GM23338 (cell line): ENCODE data around the gene STRN. TPM values are rescaled to one million over a fixed set of nuclear protein-coding genes. Genes with fewer than 3 reads are reported as not detected.

Source experiments
- ATAC-seq: fragments of 200-7000 bp; cut with Tn5 transposase; 3 replicates; pipeline ENCODE4 v1.9.1; 2020
- DNase-seq: peaks from one replicate; pipeline ENCODE4 v3.0.0-alpha.2; 2015; ENCODE audit warnings: low spot score
- H2AFZ ChIP-seq: fragments of 200-600 bp; sonication (generic); 2 replicates; pipeline ENCODE4 v1.8.0; 2016; ENCODE audit warnings: antibody characterized with exemption, mild to moderate bottlenecking, moderate library complexity
- H3F3A ChIP-seq: fragments of 200-600 bp; sonication (generic); replicated peaks from 2 replicates; pipeline ENCODE4 v1.8.0; 2017; ENCODE audit warnings: antibody characterized with exemption, mixed run types, low read depth
- H3K27ac ChIP-seq: fragments of 200-600 bp; sonication (generic); 2 replicates; pipeline ENCODE4 v1.6.1; 2016; ENCODE audit warnings: low read depth
- H3K27me3 ChIP-seq: fragments of 200-600 bp; sonication (generic); 2 replicates; pipeline ENCODE4 v1.8.0; 2016; ENCODE audit warnings: mild to moderate bottlenecking, mixed run types, moderate library complexity; ENCODE audit not compliant: insufficient read depth
- H3K36me3 ChIP-seq: fragments of 200-600 bp; sonication (generic); 2 replicates; pipeline ENCODE4 v1.8.0; 2016; ENCODE audit warnings: mild to moderate bottlenecking; ENCODE audit not compliant: insufficient read depth
- H3K4me1 ChIP-seq: fragments of 200-600 bp; sonication (generic); 2 replicates; pipeline ENCODE4 v1.8.0; 2016; ENCODE audit warnings: mild to moderate bottlenecking, moderate library complexity; ENCODE audit not compliant: insufficient read depth
- H3K4me2 ChIP-seq: fragments of 200-600 bp; sonication (generic); 2 replicates; pipeline ENCODE4 v1.7.1; 2017; ENCODE audit warnings: mixed run types
- H3K4me3 ChIP-seq: fragments of 200-600 bp; sonication (generic); 2 replicates; pipeline ENCODE4 v1.6.1; 2016; ENCODE audit warnings: mixed run types
- H3K79me2 ChIP-seq: fragments of 200-600 bp; sonication (generic); replicated peaks from 2 replicates; pipeline ENCODE4 v1.8.0; 2017; ENCODE audit warnings: mild to moderate bottlenecking; ENCODE audit not compliant: insufficient read depth
- H3K9me2 ChIP-seq: fragments of 200-600 bp; sonication (generic); 2 replicates; pipeline ENCODE4 v1.8.0; 2017; ENCODE audit not compliant: insufficient read depth
- H4K20me1 ChIP-seq: fragments of 200-600 bp; sonication (generic); replicated peaks from 2 replicates; pipeline ENCODE4 v1.8.0; 2017; ENCODE audit warnings: mild to moderate bottlenecking; ENCODE audit not compliant: insufficient read depth
- H3K27ac Mint-ChIP-seq: 2 replicates; pipeline ENCODE4 v1.8.0; 2020; ENCODE audit warnings: inconsistent platforms, mild to moderate bottlenecking, moderate library complexity, mixed read lengths
- H3K27me3 Mint-ChIP-seq: 3 replicates; pipeline ENCODE4 v1.8.0; 2022; ENCODE audit warnings: low read depth, mild to moderate bottlenecking, moderate library complexity, mixed read lengths, inconsistent platforms; ENCODE audit not compliant: insufficient read depth, poor library complexity
- H3K36me3 Mint-ChIP-seq: 3 replicates; pipeline ENCODE4 v1.8.0; 2021; ENCODE audit warnings: low read depth, mild to moderate bottlenecking, inconsistent platforms, moderate library complexity, mixed read lengths
- H3K4me1 Mint-ChIP-seq: 3 replicates; pipeline ENCODE4 v1.8.0; 2020; ENCODE audit warnings: mild to moderate bottlenecking, inconsistent platforms, mixed read lengths
- H3K4me3 Mint-ChIP-seq: 3 replicates; pipeline ENCODE4 v1.8.0; 2021; ENCODE audit warnings: moderate library complexity, mild to moderate bottlenecking, inconsistent platforms, mixed read lengths
- H3K9me3 Mint-ChIP-seq: 3 replicates; pipeline ENCODE4 v1.8.0; 2020; ENCODE audit warnings: moderate library complexity, mild to moderate bottlenecking, inconsistent platforms, mixed read lengths
- CREB1 ChIP-seq: fragments of 250-450 bp; sonication (Bioruptor Pico); IDR thresholded peaks from 2 replicates; pipeline ENCODE4 v1.5.0; 2020; ENCODE audit warnings: low read depth, mild to moderate bottlenecking, moderate library complexity
- EZH2 ChIP-seq: fragments of 200-600 bp; sonication (generic); IDR thresholded peaks from one replicate; pipeline ENCODE4 v1.8.0; 2017; ENCODE audit warnings: antibody characterized with exemption, mild to moderate bottlenecking, low read depth; ENCODE audit not compliant: unreplicated experiment
- JUNB ChIP-seq: IDR thresholded peaks from one replicate; pipeline ENCODE4 v1.6.1; 2016; ENCODE audit warnings: antibody characterized with exemption; ENCODE audit not compliant: unreplicated experiment
- NANOG ChIP-seq: IDR thresholded peaks from 2 replicates; pipeline ENCODE4 v1.6.1; 2016; ENCODE audit warnings: antibody characterized with exemption, borderline replicate concordance
- POLR2AphosphoS5 ChIP-seq: IDR thresholded peaks from 2 replicates; pipeline ENCODE4 v1.6.1; 2016; ENCODE audit warnings: antibody characterized with exemption, low read depth
- REST ChIP-seq: IDR thresholded peaks from one replicate; pipeline ENCODE4 v1.6.1; 2018; ENCODE audit warnings: antibody characterized with exemption; ENCODE audit not compliant: unreplicated experiment
- ZNF114 ChIP-seq: fragments of 250-450 bp; sonication (Bioruptor Pico); IDR thresholded peaks from 2 replicates; pipeline ENCODE4 v1.5.0; 2020; ENCODE audit warnings: mild to moderate bottlenecking, moderate library complexity
- polyA plus RNA-seq: library from polyadenylated mRNA; unstranded; fragments of >200 nt; fragmentation: Nextera tagmentation; extraction: Ambion mirVana; gene quantifications from 2 replicates; pipeline ENCODE4 v1.2.1, GENCODE V29; 2016
- total RNA-seq: library from RNA; depleted of rRNA; stranded (reverse); fragments of >200 nt; shearing (Covaris generic); gene quantifications from 2 replicates; pipeline ENCODE4 v1.2.3, GENCODE V29; 2014
- TF ChIP-seq, protein P1 (sequence below): fragments of 250-450 bp; sonication (Bioruptor Pico); IDR thresholded peaks from 2 replicates; pipeline ENCODE4 v1.5.0; 2020; ENCODE audit warnings: mild to moderate bottlenecking, moderate library complexity
- TF ChIP-seq, protein P2 (sequence below): IDR thresholded peaks from 2 replicates; pipeline ENCODE4 v1.6.1; 2016; ENCODE audit warnings: antibody characterized with exemption

STRN gene
- total and polyA plus RNA-seq, 2 experiments from 2014 or later, result 16.1 to 34.5 TPM

GRCh38 chr2:36918307-36918706, 48.0 kb downstream of the STRN start (continued):
- TF ChIP-seq, protein P1, sequence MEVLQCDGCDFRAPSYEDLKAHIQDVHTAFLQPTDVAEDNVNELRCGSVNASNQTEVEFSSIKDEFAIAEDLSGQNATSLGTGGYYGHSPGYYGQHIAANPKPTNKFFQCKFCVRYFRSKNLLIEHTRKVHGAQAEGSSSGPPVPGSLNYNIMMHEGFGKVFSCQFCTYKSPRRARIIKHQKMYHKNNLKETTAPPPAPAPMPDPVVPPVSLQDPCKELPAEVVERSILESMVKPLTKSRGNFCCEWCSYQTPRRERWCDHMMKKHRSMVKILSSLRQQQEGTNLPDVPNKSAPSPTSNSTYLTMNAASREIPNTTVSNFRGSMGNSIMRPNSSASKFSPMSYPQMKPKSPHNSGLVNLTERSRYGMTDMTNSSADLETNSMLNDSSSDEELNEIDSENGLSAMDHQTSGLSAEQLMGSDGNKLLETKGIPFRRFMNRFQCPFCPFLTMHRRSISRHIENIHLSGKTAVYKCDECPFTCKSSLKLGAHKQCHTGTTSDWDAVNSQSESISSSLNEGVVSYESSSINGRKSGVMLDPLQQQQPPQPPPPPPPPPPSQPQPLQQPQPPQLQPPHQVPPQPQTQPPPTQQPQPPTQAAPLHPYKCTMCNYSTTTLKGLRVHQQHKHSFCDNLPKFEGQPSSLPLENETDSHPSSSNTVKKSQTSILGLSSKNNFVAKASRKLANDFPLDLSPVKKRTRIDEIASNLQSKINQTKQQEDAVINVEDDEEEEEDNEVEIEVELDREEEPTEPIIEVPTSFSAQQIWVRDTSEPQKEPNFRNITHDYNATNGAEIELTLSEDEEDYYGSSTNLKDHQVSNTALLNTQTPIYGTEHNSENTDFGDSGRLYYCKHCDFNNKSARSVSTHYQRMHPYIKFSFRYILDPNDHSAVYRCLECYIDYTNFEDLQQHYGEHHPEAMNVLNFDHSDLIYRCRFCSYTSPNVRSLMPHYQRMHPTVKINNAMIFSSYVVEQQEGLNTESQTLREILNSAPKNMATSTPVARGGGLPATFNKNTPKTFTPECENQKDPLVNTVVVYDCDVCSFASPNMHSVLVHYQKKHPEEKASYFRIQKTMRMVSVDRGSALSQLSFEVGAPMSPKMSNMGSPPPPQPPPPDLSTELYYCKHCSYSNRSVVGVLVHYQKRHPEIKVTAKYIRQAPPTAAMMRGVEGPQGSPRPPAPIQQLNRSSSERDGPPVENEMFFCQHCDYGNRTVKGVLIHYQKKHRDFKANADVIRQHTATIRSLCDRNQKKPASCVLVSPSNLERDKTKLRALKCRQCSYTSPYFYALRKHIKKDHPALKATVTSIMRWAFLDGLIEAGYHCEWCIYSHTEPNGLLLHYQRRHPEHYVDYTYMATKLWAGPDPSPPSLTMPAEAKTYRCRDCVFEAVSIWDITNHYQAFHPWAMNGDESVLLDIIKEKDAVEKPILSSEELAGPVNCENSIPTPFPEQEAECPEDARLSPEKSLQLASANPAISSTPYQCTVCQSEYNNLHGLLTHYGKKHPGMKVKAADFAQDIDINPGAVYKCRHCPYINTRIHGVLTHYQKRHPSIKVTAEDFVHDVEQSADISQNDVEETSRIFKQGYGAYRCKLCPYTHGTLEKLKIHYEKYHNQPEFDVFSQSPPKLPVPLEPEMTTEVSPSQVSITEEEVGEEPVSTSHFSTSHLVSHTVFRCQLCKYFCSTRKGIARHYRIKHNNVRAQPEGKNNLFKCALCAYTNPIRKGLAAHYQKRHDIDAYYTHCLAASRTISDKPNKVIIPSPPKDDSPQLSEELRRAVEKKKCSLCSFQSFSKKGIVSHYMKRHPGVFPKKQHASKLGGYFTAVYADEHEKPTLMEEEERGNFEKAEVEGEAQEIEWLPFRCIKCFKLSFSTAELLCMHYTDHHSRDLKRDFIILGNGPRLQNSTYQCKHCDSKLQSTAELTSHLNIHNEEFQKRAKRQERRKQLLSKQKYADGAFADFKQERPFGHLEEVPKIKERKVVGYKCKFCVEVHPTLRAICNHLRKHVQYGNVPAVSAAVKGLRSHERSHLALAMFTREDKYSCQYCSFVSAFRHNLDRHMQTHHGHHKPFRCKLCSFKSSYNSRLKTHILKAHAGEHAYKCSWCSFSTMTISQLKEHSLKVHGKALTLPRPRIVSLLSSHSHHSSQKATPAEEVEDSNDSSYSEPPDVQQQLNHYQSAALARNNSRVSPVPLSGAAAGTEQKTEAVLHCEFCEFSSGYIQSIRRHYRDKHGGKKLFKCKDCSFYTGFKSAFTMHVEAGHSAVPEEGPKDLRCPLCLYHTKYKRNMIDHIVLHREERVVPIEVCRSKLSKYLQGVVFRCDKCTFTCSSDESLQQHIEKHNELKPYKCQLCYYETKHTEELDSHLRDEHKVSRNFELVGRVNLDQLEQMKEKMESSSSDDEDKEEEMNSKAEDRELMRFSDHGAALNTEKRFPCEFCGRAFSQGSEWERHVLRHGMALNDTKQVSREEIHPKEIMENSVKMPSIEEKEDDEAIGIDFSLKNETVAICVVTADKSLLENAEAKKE (CRISPR knock-in tag), result no peak

GRCh38 chr2:36915627-36916026, 50.7 kb downstream of the STRN start:
- Mint-ChIP-seq H3K4me3 (no peak overlapping the region), H3K9me3 (no peaks in the 10 kb centered on the region), H3K36me3 (no peaks in the 10 kb centered on the region), H3K4me1 (peaks cover 10% of the 10 kb centered on the region), H3K27me3 (no peaks in the 10 kb centered on the region), H3K27ac (no peak overlapping the region)
- Histone ChIP-seq H3K9me2 (no peaks in the 10 kb centered on the region), H3K27ac (no peak overlapping the region; the same call in 1 of the 2 replicates), H3F3A (no peaks in the 10 kb centered on the region), H4K20me1 (no peaks in the 10 kb centered on the region), H3K4me3 (no peak overlapping the region), H3K79me2 (peaks cover 13% of the 10 kb centered on the region; the same call in 1 of the 2 replicates), H3K36me3 (no peaks in the 10 kb centered on the region; the same call in 1 of the 2 replicates), H2AFZ (no peak overlapping the region), H3K27me3 (no peaks in the 10 kb centered on the region), H3K4me1 (peaks cover 15% of the 10 kb centered on the region), H3K4me2 (no peak overlapping the region)
- no peak for DNase-seq
- no peak for ATAC-seq
- no peak for TF ChIP-seq CREB1 (CRISPR knock-in tag)
- TF ChIP-seq, protein P2, sequence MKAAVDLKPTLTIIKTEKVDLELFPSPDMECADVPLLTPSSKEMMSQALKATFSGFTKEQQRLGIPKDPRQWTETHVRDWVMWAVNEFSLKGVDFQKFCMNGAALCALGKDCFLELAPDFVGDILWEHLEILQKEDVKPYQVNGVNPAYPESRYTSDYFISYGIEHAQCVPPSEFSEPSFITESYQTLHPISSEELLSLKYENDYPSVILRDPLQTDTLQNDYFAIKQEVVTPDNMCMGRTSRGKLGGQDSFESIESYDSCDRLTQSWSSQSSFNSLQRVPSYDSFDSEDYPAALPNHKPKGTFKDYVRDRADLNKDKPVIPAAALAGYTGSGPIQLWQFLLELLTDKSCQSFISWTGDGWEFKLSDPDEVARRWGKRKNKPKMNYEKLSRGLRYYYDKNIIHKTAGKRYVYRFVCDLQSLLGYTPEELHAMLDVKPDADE, result no peak
- TF ChIP-seq POLR2AphosphoS5, result no peak
- no peak for TF ChIP-seq REST
- TF ChIP-seq JUNB, result no peak
- no peak for TF ChIP-seq ZNF114 (CRISPR knock-in tag)
- no peak for TF ChIP-seq EZH2
- TF ChIP-seq NANOG, result no peak
